ENCODE data around the gene ARHGAP23. TPM values are rescaled to one million over a fixed set of nuclear protein-coding genes. Genes with fewer than 3 reads are reported as not detected.

Gene ARHGAP23
- total RNA-seq, 2 experiments from 2014 or later: 0.73 to 0.81 TPM

- peaks cover 9% of the 10 kb centered on the region for H3K4me1 Mint-ChIP-seq
- H3K36me3 Mint-ChIP-seq (ENCODE audit: low read depth): no peaks in the 10 kb centered on the region
- no peaks in the 10 kb centered on the region for H3K9me3 Mint-ChIP-seq
- ChIA-PET CTCF (no interaction called here), POLR2A (no interaction called here)
- no peak overlapping the region for H3K4me3 Mint-ChIP-seq
- H3K27me3 Mint-ChIP-seq: peaks cover 47% of the 10 kb centered on the region
- no peak overlapping the region for H3K27ac Mint-ChIP-seq
- DNase-seq: no peak
Observed at GRCh38 chr17:38453951-38454421, 25.7 kb downstream of the ARHGAP23 start.

GRCh38 chr17:38454532-38454931 lies 26.3 kb downstream of the ARHGAP23 start:
- Mint-ChIP-seq H3K4me3 (no peak overlapping the region), H3K4me1 (peaks cover 9% of the 10 kb centered on the region), H3K9me3 (no peaks in the 10 kb centered on the region), H3K36me3 (ENCODE audit: low read depth) (no peaks in the 10 kb centered on the region), H3K27me3 (peaks cover 47% of the 10 kb centered on the region), H3K27ac (no peak overlapping the region)
- POLR2A ChIA-PET: no interaction called here
- CTCF ChIA-PET: no interaction called here
- DNase-seq: no peak

- H3K36me3 Mint-ChIP-seq (ENCODE audit: low read depth): no peaks in the 10 kb centered on the region
- H3K27ac Mint-ChIP-seq: no peak overlapping the region
- H3K4me3 Mint-ChIP-seq: no peak overlapping the region
- peaks cover 47% of the 10 kb centered on the region for H3K27me3 Mint-ChIP-seq
- POLR2A ChIA-PET: no interaction called here
- DNase-seq: no peak
- peaks cover 9% of the 10 kb centered on the region for H3K4me1 Mint-ChIP-seq
- CTCF ChIA-PET: no interaction called here
- H3K9me3 Mint-ChIP-seq: no peaks in the 10 kb centered on the region
Observed at GRCh38 chr17:38455288-38455915, 27.1 kb downstream of the ARHGAP23 start.

GRCh38 chr17:38456031-38456815 lies 28.0 kb downstream of the ARHGAP23 start:
- no peak overlapping the region for H3K4me3 Mint-ChIP-seq
- peaks cover 6% of the 10 kb centered on the region for H3K4me1 Mint-ChIP-seq
- H3K9me3 Mint-ChIP-seq: no peaks in the 10 kb centered on the region
- CTCF ChIA-PET: interaction anchor here (0.8 kb wide), 1 partner anchor 34 kb away, joined by 3 read pairs; no protein-coding TSS in a partner anchor
- no peak overlapping the region for H3K27ac Mint-ChIP-seq
- no peak for DNase-seq
- POLR2A ChIA-PET: no interaction called here
- no peaks in the 10 kb centered on the region for H3K36me3 Mint-ChIP-seq (ENCODE audit: low read depth)
- H3K27me3 Mint-ChIP-seq: peaks cover 42% of the 10 kb centered on the region

- POLR2A ChIA-PET: no interaction called here
- no peak overlapping the region for H3K4me3 Mint-ChIP-seq
- no peak for DNase-seq
- no peaks in the 10 kb centered on the region for H3K9me3 Mint-ChIP-seq
- H3K36me3 Mint-ChIP-seq (ENCODE audit: low read depth): no peaks in the 10 kb centered on the region
- peaks cover 6% of the 10 kb centered on the region for H3K4me1 Mint-ChIP-seq
- H3K27me3 Mint-ChIP-seq: peaks cover 32% of the 10 kb centered on the region
- H3K27ac Mint-ChIP-seq: no peak overlapping the region
- CTCF ChIA-PET: interaction anchor here (0.6 kb wide), 1 partner anchor 571 kb away, joined by 4 read pairs; no protein-coding TSS in a partner anchor
Observed at GRCh38 chr17:38457577-38458371, 29.5 kb downstream of the ARHGAP23 start.

GRCh38 chr17:38458521-38458920 lies 30.3 kb downstream of the ARHGAP23 start:
- no peak for DNase-seq
- H3K4me1 Mint-ChIP-seq: no peaks in the 10 kb centered on the region
- peaks cover 25% of the 10 kb centered on the region for H3K27me3 Mint-ChIP-seq
- ChIA-PET POLR2A (no interaction called here), CTCF (interaction anchor here (0.6 kb wide), 1 partner anchor 570 kb away, joined by 4 read pairs; no protein-coding TSS in a partner anchor)
- H3K4me3 Mint-ChIP-seq: no peak overlapping the region
- no peak overlapping the region for H3K27ac Mint-ChIP-seq
- H3K36me3 Mint-ChIP-seq (ENCODE audit: low read depth): no peaks in the 10 kb centered on the region
- H3K9me3 Mint-ChIP-seq: no peaks in the 10 kb centered on the region

GRCh38 chr17:38459567-38459966 lies 31.3 kb downstream of the ARHGAP23 start:
- H3K27me3 Mint-ChIP-seq: peaks cover 20% of the 10 kb centered on the region
- no peaks in the 10 kb centered on the region for H3K9me3 Mint-ChIP-seq
- no peak overlapping the region for H3K4me3 Mint-ChIP-seq
- DNase-seq: no peak
- CTCF ChIA-PET: no interaction called here
- H3K4me1 Mint-ChIP-seq: no peaks in the 10 kb centered on the region
- POLR2A ChIA-PET: no interaction called here
- H3K36me3 Mint-ChIP-seq (ENCODE audit: low read depth): no peaks in the 10 kb centered on the region
- no peak overlapping the region for H3K27ac Mint-ChIP-seq

GRCh38 chr17:38460082-38460715 lies 31.9 kb downstream of the ARHGAP23 start:
- no peaks in the 10 kb centered on the region for H3K36me3 Mint-ChIP-seq (ENCODE audit: low read depth)
- ChIA-PET CTCF (no interaction called here), POLR2A (no interaction called here)
- no peak for DNase-seq
- peaks cover 14% of the 10 kb centered on the region for H3K27me3 Mint-ChIP-seq
- no peaks in the 10 kb centered on the region for H3K4me1 Mint-ChIP-seq
- no peaks in the 10 kb centered on the region for H3K9me3 Mint-ChIP-seq
- no peak overlapping the region for H3K4me3 Mint-ChIP-seq
- H3K27ac Mint-ChIP-seq: no peak overlapping the region

GRCh38 chr17:38460716-38461630 lies 32.7 kb downstream of the ARHGAP23 start:
- Mint-ChIP-seq H3K4me1 (no peaks in the 10 kb centered on the region), H3K4me3 (no peak overlapping the region), H3K27ac (no peak overlapping the region), H3K9me3 (no peaks in the 10 kb centered on the region), H3K27me3 (peaks cover 12% of the 10 kb centered on the region), H3K36me3 (ENCODE audit: low read depth) (no peaks in the 10 kb centered on the region)
- no peak for DNase-seq
- ChIA-PET CTCF (no interaction called here), POLR2A (no interaction called here)

- Mint-ChIP-seq H3K4me3 (no peak overlapping the region), H3K27me3 (peaks cover 6% of the 10 kb centered on the region), H3K27ac (no peak overlapping the region), H3K36me3 (ENCODE audit: low read depth) (no peaks in the 10 kb centered on the region), H3K4me1 (no peaks in the 10 kb centered on the region), H3K9me3 (no peaks in the 10 kb centered on the region)
- CTCF ChIA-PET: no interaction called here
- POLR2A ChIA-PET: no interaction called here
- no peak for DNase-seq
Observed at GRCh38 chr17:38461683-38462082, 33.4 kb downstream of the ARHGAP23 start.

GRCh38 chr17:38463451-38463858 lies 35.2 kb downstream of the ARHGAP23 start:
- DNase-seq: no peak
- Mint-ChIP-seq H3K4me1 (no peaks in the 10 kb centered on the region), H3K27ac (no peak overlapping the region), H3K4me3 (no peak overlapping the region), H3K27me3 (no peaks in the 10 kb centered on the region), H3K36me3 (ENCODE audit: low read depth) (no peaks in the 10 kb centered on the region), H3K9me3 (no peaks in the 10 kb centered on the region)
- ChIA-PET POLR2A (no interaction called here), CTCF (no interaction called here)

GRCh38 chr17:38464251-38464722 lies 36.0 kb downstream of the ARHGAP23 start:
- Mint-ChIP-seq H3K4me3 (no peak overlapping the region), H3K27me3 (no peaks in the 10 kb centered on the region), H3K27ac (no peak overlapping the region), H3K4me1 (no peaks in the 10 kb centered on the region), H3K36me3 (ENCODE audit: low read depth) (no peaks in the 10 kb centered on the region), H3K9me3 (no peaks in the 10 kb centered on the region)
- CTCF ChIA-PET: no interaction called here
- DNase-seq: no peak
- POLR2A ChIA-PET: no interaction called here
